ENCODE measurements around the gene NCAPD2. TPM values are rescaled to one million over a fixed set of nuclear protein-coding genes. Genes with fewer than 3 reads are reported as not detected.
"Not testable (repeated sequence)": the region's sequence is repeated elsewhere in the genome, so short reads cannot be mapped to it uniquely, and the experiment has no call there.

Gene NCAPD2
- total RNA-seq, 2 experiments from 2014 or later: 195 to 196 TPM

DNA sequence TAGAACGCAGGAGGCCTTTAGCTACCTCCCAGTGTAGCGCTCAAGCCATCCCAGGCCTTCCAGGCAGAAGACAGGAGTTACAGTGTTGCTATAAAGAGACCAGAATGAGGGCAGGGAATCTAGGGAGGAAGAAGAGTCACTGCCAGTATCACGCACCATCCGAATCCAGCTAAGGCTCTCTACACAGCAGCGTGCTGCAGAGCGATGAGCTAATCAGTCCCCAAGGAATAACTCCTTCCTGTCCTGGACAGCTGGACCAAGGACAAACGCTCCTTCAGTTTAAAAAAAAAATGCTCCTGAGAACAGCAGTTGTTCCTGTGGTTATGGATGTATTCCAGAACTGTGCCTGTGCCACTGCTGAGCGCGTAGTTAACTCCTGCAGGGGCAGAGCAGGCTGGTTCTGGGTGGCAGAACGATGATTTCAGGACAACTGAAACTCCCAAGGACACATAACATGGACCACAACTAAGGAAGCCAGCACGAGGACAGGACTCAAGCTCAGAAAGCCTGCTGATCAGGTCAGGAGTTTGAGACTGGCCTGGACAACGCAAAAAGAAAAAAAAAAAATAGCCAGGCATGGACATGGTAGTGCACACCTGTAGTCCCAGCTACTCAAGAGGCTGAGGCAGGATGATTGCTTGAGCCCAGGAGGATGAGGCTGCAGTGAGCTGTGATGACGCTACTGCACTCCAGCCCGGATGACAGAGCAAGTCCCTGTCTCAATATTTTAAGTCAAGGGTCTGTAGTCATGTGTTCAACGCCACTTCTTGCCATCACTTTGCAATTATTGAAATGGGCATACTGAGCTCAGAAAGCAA is 59.4 kb downstream of the NCAPD2 start:
- H3K4me3 Mint-ChIP-seq: peak overlapping the region; percentile 29
- no peaks in the 10 kb centered on the region for H3K27me3 Mint-ChIP-seq
- peaks cover 22% of the 10 kb centered on the region for H3K36me3 Mint-ChIP-seq (ENCODE audit: low read depth)
- TF ChIP-seq, protein P1, sequence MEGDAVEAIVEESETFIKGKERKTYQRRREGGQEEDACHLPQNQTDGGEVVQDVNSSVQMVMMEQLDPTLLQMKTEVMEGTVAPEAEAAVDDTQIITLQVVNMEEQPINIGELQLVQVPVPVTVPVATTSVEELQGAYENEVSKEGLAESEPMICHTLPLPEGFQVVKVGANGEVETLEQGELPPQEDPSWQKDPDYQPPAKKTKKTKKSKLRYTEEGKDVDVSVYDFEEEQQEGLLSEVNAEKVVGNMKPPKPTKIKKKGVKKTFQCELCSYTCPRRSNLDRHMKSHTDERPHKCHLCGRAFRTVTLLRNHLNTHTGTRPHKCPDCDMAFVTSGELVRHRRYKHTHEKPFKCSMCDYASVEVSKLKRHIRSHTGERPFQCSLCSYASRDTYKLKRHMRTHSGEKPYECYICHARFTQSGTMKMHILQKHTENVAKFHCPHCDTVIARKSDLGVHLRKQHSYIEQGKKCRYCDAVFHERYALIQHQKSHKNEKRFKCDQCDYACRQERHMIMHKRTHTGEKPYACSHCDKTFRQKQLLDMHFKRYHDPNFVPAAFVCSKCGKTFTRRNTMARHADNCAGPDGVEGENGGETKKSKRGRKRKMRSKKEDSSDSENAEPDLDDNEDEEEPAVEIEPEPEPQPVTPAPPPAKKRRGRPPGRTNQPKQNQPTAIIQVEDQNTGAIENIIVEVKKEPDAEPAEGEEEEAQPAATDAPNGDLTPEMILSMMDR (IDR thresholded peaks at IDR 0.05): no peak
- H3K27ac Mint-ChIP-seq: no peak overlapping the region
- ChIA-PET POLR2A (interaction anchor here (0.7 to 18.1 kb wide), 6 partner anchors 14 to 54 kb away, joined by 3 to 264 read pairs (median 4); partner anchors contain the start of genes GAPDH and NOP2), CTCF (interaction anchor here (0.9 to 6.1 kb wide), 15 partner anchors 8 to 213 kb away, joined by 3 to 68 read pairs (median 4); partner anchors contain the start of genes NOP2 and PTMS)
- no peak for ATAC-seq
- no peaks in the 10 kb centered on the region for H3K9me3 Mint-ChIP-seq
- H3K4me1 Mint-ChIP-seq (ENCODE audit: low read depth): peaks cover 54% of the 10 kb centered on the region
- no peak for DNase-seq
- intact Hi-C loops (cut with micrococcal nuclease): no loop called here

DNA sequence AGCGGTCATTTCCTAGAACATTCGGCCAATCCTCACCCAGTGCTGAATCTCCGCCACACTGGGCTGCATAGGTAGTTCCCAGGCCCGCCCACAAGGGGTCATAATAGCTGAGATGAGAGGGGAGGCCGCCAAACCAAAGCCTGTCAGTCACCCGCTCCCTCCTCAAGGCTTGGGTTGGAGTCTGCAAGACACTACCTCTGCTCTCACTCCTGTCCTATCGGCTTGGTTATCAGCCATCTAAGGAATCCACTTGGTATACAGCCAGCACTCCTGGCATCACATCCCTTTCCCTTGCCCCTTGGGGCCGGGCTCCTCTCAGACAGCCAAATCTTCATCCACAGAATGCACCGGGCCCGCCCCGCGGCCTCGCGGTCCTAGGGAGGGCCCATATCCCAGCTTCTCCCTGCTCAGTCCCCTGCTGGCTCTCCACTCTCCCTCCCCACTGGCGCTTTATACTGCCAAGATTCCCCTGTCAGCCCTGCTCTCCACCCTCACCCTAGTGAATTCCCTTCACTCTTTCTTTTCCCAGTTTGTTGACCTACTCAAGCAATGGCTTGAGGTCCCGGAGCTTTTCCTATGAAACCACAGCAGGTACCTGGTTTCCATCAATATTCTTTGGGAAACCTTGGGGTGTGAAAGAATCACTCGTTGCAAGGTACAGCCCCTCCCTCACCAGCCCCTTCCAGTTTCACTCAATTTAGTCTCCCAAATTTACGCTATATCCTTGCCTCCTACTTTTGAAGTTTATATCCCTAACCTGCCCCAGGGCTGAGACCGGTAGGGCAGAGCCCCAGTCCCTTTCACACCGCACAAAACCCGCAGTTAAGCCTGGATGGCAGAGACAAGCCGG is 60.5 kb downstream of the NCAPD2 start:
- intact Hi-C loops (cut with micrococcal nuclease): no loop called here
- ChIA-PET POLR2A (interaction anchor here (1.0 to 18.1 kb wide), 6 partner anchors 9 to 55 kb away, joined by 3 to 264 read pairs (median 4); partner anchors contain the start of genes GAPDH and NOP2), CTCF (interaction anchor here (0.8 to 6.1 kb wide), 15 partner anchors 9 to 212 kb away, joined by 3 to 68 read pairs (median 5); partner anchors contain the start of genes GAPDH, NOP2 and PTMS)
- Mint-ChIP-seq H3K9me3 (no peaks in the 10 kb centered on the region), H3K4me1 (ENCODE audit: low read depth) (peaks cover 50% of the 10 kb centered on the region), H3K27ac (peak overlapping the region; percentile 51), H3K4me3 (peak overlapping the region; percentile 89), H3K36me3 (ENCODE audit: low read depth) (peaks cover 25% of the 10 kb centered on the region), H3K27me3 (no peaks in the 10 kb centered on the region)
- TF ChIP-seq, protein P1 (IDR thresholded peaks at IDR 0.05): peak; percentile 62
- ATAC-seq (peak; percentile 76), DNase-seq (peak; percentile 89)

DNA sequence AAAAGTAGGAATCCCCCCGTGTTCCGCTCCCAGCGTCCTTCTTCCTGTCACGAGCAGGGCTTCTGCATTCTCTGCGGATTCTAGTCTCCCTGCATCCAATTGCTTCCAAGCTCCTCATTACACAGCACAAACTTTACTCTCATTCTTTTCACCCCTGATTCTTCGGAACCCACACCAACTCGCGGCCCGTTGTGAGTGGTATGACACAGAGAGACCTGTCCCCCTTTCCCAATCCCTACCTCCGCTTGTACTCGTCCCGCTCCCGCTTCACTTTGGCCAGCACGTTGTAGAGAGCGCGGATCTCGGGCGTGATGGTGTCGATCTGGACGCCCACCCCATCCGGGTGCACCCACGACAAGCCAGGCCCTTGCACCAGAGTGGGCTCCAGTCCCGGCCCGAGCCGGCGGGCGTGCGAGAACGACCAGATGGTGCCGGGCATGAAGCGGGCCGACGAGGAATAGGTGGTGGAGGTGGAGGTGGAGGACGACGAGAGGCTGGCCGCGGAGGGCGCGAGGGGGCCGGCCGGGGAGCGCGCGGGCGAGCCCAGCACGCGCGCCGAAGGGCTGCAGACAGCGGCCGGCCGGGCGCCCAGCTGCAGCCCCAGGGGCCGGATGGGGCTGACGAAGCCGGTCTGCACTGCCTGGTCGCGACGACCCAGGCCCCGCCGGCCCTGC is 61.3 kb downstream of the NCAPD2 start:
- Mint-ChIP-seq H3K27ac (peak overlapping the region; percentile 8), H3K4me1 (ENCODE audit: low read depth) (peaks cover 50% of the 10 kb centered on the region), H3K9me3 (no peaks in the 10 kb centered on the region), H3K27me3 (no peaks in the 10 kb centered on the region), H3K36me3 (ENCODE audit: low read depth) (peaks cover 29% of the 10 kb centered on the region), H3K4me3 (peak overlapping the region; percentile 89)
- ChIA-PET CTCF (interaction anchor here (0.8 to 6.1 kb wide), 10 partner anchors 8 to 130 kb away, joined by 3 to 68 read pairs (median 8); partner anchors contain the start of genes GAPDH and NOP2), POLR2A (interaction anchor here (0.6 to 18.1 kb wide), 6 partner anchors 8 to 100 kb away, joined by 3 to 264 read pairs (median 4); partner anchors contain the start of genes GAPDH and NOP2)
- ATAC-seq: peak; percentile 1
- DNase-seq: peak; percentile 42
- intact Hi-C loops (cut with micrococcal nuclease): no loop called here
- TF ChIP-seq, protein P1 (IDR thresholded peaks at IDR 0.05): no peak

DNA sequence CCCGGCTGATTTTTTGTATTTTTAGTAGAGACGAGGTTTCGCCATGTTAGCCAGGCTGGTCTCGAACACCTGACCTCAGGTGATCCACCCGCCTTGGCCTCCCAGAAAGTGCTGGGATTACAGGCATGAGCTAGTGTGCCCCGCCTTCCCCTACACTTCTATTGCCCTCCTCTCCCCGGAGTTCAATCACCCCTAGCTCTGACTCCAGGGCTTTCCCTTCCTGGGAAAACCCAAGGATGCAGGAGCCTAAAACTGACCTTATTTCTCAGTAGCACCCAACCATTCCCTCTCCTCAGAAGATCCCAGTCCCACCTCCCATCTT is 62.6 kb downstream of the NCAPD2 start:
- H3K36me3 Mint-ChIP-seq (ENCODE audit: low read depth): peaks cover 37% of the 10 kb centered on the region
- CTCF ChIA-PET: interaction anchor here (0.6 to 4.4 kb wide), 5 partner anchors 14 to 128 kb away, joined by 3 to 19 read pairs (median 6); partner anchors contain the start of gene MRPL51
- ATAC-seq; intact Hi-C loops (cut with micrococcal nuclease); DNase-seq; H3K27me3 Mint-ChIP-seq; H3K9me3 Mint-ChIP-seq: not testable (repeated sequence)
- peaks cover 53% of the 10 kb centered on the region for H3K4me1 Mint-ChIP-seq (ENCODE audit: low read depth)
- H3K27ac Mint-ChIP-seq: peak overlapping the region; percentile 75
- H3K4me3 Mint-ChIP-seq: peak overlapping the region; percentile 89
- POLR2A ChIA-PET: interaction anchor here (0.6 to 18.1 kb wide), 9 partner anchors 11 to 133 kb away, joined by 3 to 264 read pairs (median 3); partner anchors contain the start of genes GAPDH, NOP2 and ZNF384

Measured in activated CD8-positive, alpha-beta T cell treated with anti-CD3 and anti-CD28 coated beads for 36 hours (primary cell).